Fibroblast of lung (primary cell): ENCODE measurements around the gene DNAJC1. TPM values are rescaled to one million over a fixed set of nuclear protein-coding genes. Genes with fewer than 3 reads are reported as not detected.

ENCODE experiments used
- DNase-seq, 2 donors: peaks; one replicate each; pipeline versions ENCODE4 v3.0.0 to v3.0.0-alpha.2; 2010; ENCODE audit warnings: low read depth in 2 of 2
- H2AFZ ChIP-seq: 2 replicates; pipeline ENCODE4 v1.5.1; 2012; ENCODE audit warnings: low read length, control low read depth, inconsistent platforms
- H3K27ac ChIP-seq: 2 replicates; pipeline ENCODE4 v1.5.1; 2011; ENCODE audit warnings: low read length, control low read depth; ENCODE audit not compliant: insufficient read depth
- H3K27me3 ChIP-seq: 2 replicates; pipeline ENCODE4 v1.5.1; 2011; ENCODE audit warnings: mild to moderate bottlenecking, low read length; ENCODE audit not compliant: control insufficient read depth, insufficient read depth
- H3K36me3 ChIP-seq: 2 replicates; pipeline ENCODE4 v1.5.1; 2011; ENCODE audit warnings: low read length; ENCODE audit not compliant: control insufficient read depth, insufficient read depth
- H3K4me1 ChIP-seq: 2 replicates; pipeline ENCODE4 v1.5.1; 2011; ENCODE audit warnings: low read length; ENCODE audit not compliant: control insufficient read depth, insufficient read depth; ENCODE audit errors: extremely low read depth
- H3K4me2 ChIP-seq: 2 replicates; pipeline ENCODE4 v1.5.1; 2011; ENCODE audit warnings: low read length, control low read depth; ENCODE audit not compliant: insufficient read depth; ENCODE audit errors: extremely low read depth
- H3K4me3 ChIP-seq, 4 experiments: fragments of 200-600 bp in 1 of 4; sonication (generic) in 1 of 4; replicated peaks in 1 of 4; 2 replicates each; pipeline ENCODE4 v1.5.1; 2011 to 2016; ENCODE audit warnings: low read length in 4 of 4, low read depth in 3 of 4, mild to moderate bottlenecking in 3 of 4, control low read depth in 2 of 4, inconsistent platforms in 1 of 4, mixed read lengths in 1 of 4; ENCODE audit not compliant: insufficient read depth in 1 of 4; ENCODE audit errors: control extremely low read depth in 1 of 4
- H3K79me2 ChIP-seq: 2 replicates; pipeline ENCODE4 v1.5.1; 2012; ENCODE audit warnings: mild to moderate bottlenecking, low read length, inconsistent platforms; ENCODE audit not compliant: control insufficient read depth, insufficient read depth
- H3K9ac ChIP-seq: 2 replicates; pipeline ENCODE4 v1.5.1; 2011; ENCODE audit warnings: mild to moderate bottlenecking, low read length, control low read depth; ENCODE audit not compliant: insufficient read depth
- H3K9me3 ChIP-seq: 2 replicates; pipeline ENCODE4 v1.5.1; 2012; ENCODE audit warnings: low read depth, low read length; ENCODE audit not compliant: control insufficient read depth, insufficient read depth
- H4K20me1 ChIP-seq: 2 replicates; pipeline ENCODE4 v1.5.1; 2011; ENCODE audit warnings: low read length; ENCODE audit not compliant: control insufficient read depth, insufficient read depth; ENCODE audit errors: extremely low read depth
- CTCF ChIP-seq, 2 donors: IDR thresholded peaks in 1 of 2; conservative IDR thresholded peaks in 1 of 2; 1 replicate in 1 of 2; 2 replicates in 1 of 2; pipeline ENCODE4 v1.5.1; 2011 to 2012; ENCODE audit warnings: low read length in 2 of 2, control low read depth in 1 of 2, inconsistent platforms in 1 of 2, low read depth in 1 of 2, mild to moderate bottlenecking in 1 of 2
- EZH2 ChIP-seq: IDR thresholded peaks from 2 replicates; pipeline ENCODE4 v1.5.1; 2012; ENCODE audit warnings: low read length, control low read depth, mild to moderate bottlenecking; ENCODE audit errors: missing control alignments
- polyA plus RNA-seq, 2 donors: library from polyadenylated mRNA; depleted of rRNA in 1 of 2; stranded (reverse) in 1 of 2; unstranded in 1 of 2; fragments of >200 nt; gene quantifications; 2 replicates each; pipeline ENCODE4 v1.2.1, GENCODE V29; 2011 to 2012; ENCODE audit warnings: missing spikeins in 1 of 2
- total RNA-seq: library from RNA; depleted of rRNA; stranded (reverse); fragments of >200 nt; gene quantifications from 2 replicates; pipeline ENCODE4 v1.2.1, GENCODE V29; 2014

Gene DNAJC1
- total and polyA plus RNA-seq, 2 donors (not counting 1 experiment from before 2014, with no cell fraction given) = 27.7 to 46.2 TPM

- no peak overlapping the region for H3K4me2 ChIP-seq
- no peaks in the 10 kb centered on the region for H3K4me1 ChIP-seq
- no peaks in the 10 kb centered on the region for H3K27me3 ChIP-seq
- H3K4me3 ChIP-seq = no peak overlapping the region
- H3K79me2 ChIP-seq = no peaks in the 10 kb centered on the region
- DNase-seq = peak in 1 of 2 donors; percentile 33
- no peak overlapping the region for H3K27ac ChIP-seq
- no peaks in the 10 kb centered on the region for H3K9me3 ChIP-seq
- H2AFZ ChIP-seq = no peak overlapping the region
- no peak for TF ChIP-seq EZH2
- TF ChIP-seq CTCF (conservative IDR thresholded peaks at IDR 0.05 in 1 of 2, IDR thresholded peaks at IDR 0.05 in 1 of 2; ENCODE audit: low read depth in 1 of 2, low read length in 2 of 2) = no peak
- H3K36me3 ChIP-seq = no peaks in the 10 kb centered on the region
- no peaks in the 10 kb centered on the region for H4K20me1 ChIP-seq
- no peak overlapping the region for H3K9ac ChIP-seq
These were observed 103.8 kb downstream of the DNAJC1 start for GRCh38 chr10:21899736-21900135.

GRCh38 chr10:21895932-21896331 lies 107.6 kb downstream of the DNAJC1 start:
- no peak overlapping the region for H3K27ac ChIP-seq
- no peak overlapping the region for H3K4me2 ChIP-seq
- no peak overlapping the region for H2AFZ ChIP-seq
- no peaks in the 10 kb centered on the region for H3K27me3 ChIP-seq
- H4K20me1 ChIP-seq = no peaks in the 10 kb centered on the region
- no peak overlapping the region for H3K9ac ChIP-seq
- H3K9me3 ChIP-seq = no peaks in the 10 kb centered on the region
- TF ChIP-seq CTCF (conservative IDR thresholded peaks at IDR 0.05 in 1 of 2, IDR thresholded peaks at IDR 0.05 in 1 of 2; ENCODE audit: low read depth in 1 of 2, low read length in 2 of 2) (no peak), EZH2 (no peak)
- H3K4me3 ChIP-seq = no peak overlapping the region
- DNase-seq = no peak
- no peaks in the 10 kb centered on the region for H3K4me1 ChIP-seq
- H3K36me3 ChIP-seq = no peaks in the 10 kb centered on the region
- H3K79me2 ChIP-seq = no peaks in the 10 kb centered on the region

GRCh38 chr10:21894648-21895342 lies 108.7 kb downstream of the DNAJC1 start:
- no peak for DNase-seq
- Histone ChIP-seq H3K4me3 (no peak overlapping the region), H3K79me2 (no peaks in the 10 kb centered on the region), H3K9ac (no peak overlapping the region), H3K27ac (no peak overlapping the region), H2AFZ (no peak overlapping the region), H3K4me1 (no peaks in the 10 kb centered on the region), H3K9me3 (no peaks in the 10 kb centered on the region), H3K4me2 (no peak overlapping the region), H4K20me1 (no peaks in the 10 kb centered on the region), H3K36me3 (no peaks in the 10 kb centered on the region), H3K27me3 (no peaks in the 10 kb centered on the region)
- TF ChIP-seq CTCF (conservative IDR thresholded peaks at IDR 0.05 in 1 of 2, IDR thresholded peaks at IDR 0.05 in 1 of 2; ENCODE audit: low read depth in 1 of 2, low read length in 2 of 2) (no peak), EZH2 (no peak)
